K562 (cell line): Measurements from ENCODE around the gene LASP1NB.
A peak's percentile ranks its signal among the peaks of the same experiment; 100 is the strongest.

ENCODE experiments used
- ATAC-seq: fragments of 200-7000 bp; cut with Tn5 transposase; 3 replicates; pipeline ENCODE4 v1.9.1; 2020; ENCODE audit warnings: moderate library complexity
- BruUV-seq: library from RNA; stranded (reverse); fragments of 400-500 nt; replicated peaks from 2 replicates; lab custom pipeline; 2021; lab: Mats Ljungman, UMichigan
- CTCF ChIA-PET: fragments of 300-600 bp; formaldehyde crosslinking; extraction: SDS; loops from one replicate; lab custom pipeline; 2021; ENCODE audit warnings: low intra/inter-chr PET ratio; lab: Yijun Ruan, JAX
- POLR2A ChIA-PET: fragments of 300-600, 350-650 bp; sonication (Branson Sonifier 250); formaldehyde crosslinking; extraction: SDS; loops from one replicate; lab custom pipeline; 2021; ENCODE audit warnings: antibody characterized with exemption, inconsistent platforms; lab: Yijun Ruan, JAX
- DNase-seq, 4 experiments: peaks; one replicate each; pipeline versions ENCODE4 v3.0.0 to v3.0.0-alpha.2; 2011 to 2018; ENCODE audit warnings: low spot score in 3 of 4, mixed read lengths in 3 of 4; ENCODE audit errors: extremely low read depth in 1 of 4
- FAIRE-seq: peaks from 2 replicates; lab custom pipeline; 2011; peaks lifted over from hg19 to GRCh38; lab: Jason Lieb, UNC
- H2AFZ ChIP-seq: 2 replicates; pipeline ENCODE4 v1.6.0; 2011; ENCODE audit warnings: low read depth, low read length, control low read depth, inconsistent platforms
- H3K27ac ChIP-seq: fragments of 200-600 bp; 3 replicates; pipeline ENCODE4 v1.8.0; 2011; ENCODE audit warnings: low read depth, mild to moderate bottlenecking, control low read depth, inconsistent platforms, low read length, moderate library complexity, mixed read lengths; ENCODE audit errors: extremely low read depth
- H3K27me3 ChIP-seq, 2 experiments: fragments of 300-600 bp in 1 of 2; 2 replicates in 1 of 2; 3 replicates in 1 of 2; pipeline versions ENCODE4 v1.6.0 to v1.8.0; 2011; ENCODE audit warnings: inconsistent platforms in 2 of 2, low read length in 2 of 2, mild to moderate bottlenecking in 1 of 2, mixed read lengths in 1 of 2, moderate library complexity in 1 of 2; ENCODE audit not compliant: control insufficient read depth in 2 of 2, insufficient read depth in 2 of 2
- H3K36me3 ChIP-seq: fragments of 300-600 bp; 3 replicates; pipeline ENCODE4 v1.8.0; 2011; ENCODE audit warnings: mild to moderate bottlenecking, low read length, inconsistent platforms; ENCODE audit not compliant: control insufficient read depth, insufficient read depth
- H3K4me1 ChIP-seq, 2 experiments: fragments of 200-600 bp in 1 of 2; replicated peaks in 1 of 2; 2 replicates in 1 of 2; 3 replicates in 1 of 2; pipeline versions ENCODE4 v1.5.1 to v1.8.0; 2011; ENCODE audit warnings: inconsistent platforms in 2 of 2, low read length in 2 of 2, mild to moderate bottlenecking in 1 of 2, mixed read lengths in 1 of 2, moderate library complexity in 1 of 2; ENCODE audit not compliant: control insufficient read depth in 2 of 2, insufficient read depth in 2 of 2
- H3K4me2 ChIP-seq: 2 replicates; pipeline ENCODE4 v1.6.1; 2011; ENCODE audit warnings: low read length, control low read depth, inconsistent platforms, mixed read lengths; ENCODE audit not compliant: insufficient read depth
- H3K4me3 ChIP-seq: fragments of 200-600 bp; sonication (generic), shearing (Covaris generic); 2 replicates; pipeline ENCODE4 v1.5.1; 2016; ENCODE audit warnings: control low read depth, inconsistent platforms
- H3K79me2 ChIP-seq: fragments of 200-600 bp; 3 replicates; pipeline ENCODE4 v1.8.0; 2011; ENCODE audit warnings: low read length, inconsistent platforms; ENCODE audit not compliant: control insufficient read depth, insufficient read depth
- H3K9ac ChIP-seq, 2 experiments: 2 replicates each; pipeline versions ENCODE4 v1.6.0 to v1.6.1; 2011; ENCODE audit warnings: low read depth in 2 of 2, low read length in 2 of 2, control low read depth in 1 of 2, inconsistent platforms in 1 of 2, mild to moderate bottlenecking in 1 of 2, mixed read lengths in 1 of 2; ENCODE audit not compliant: insufficient read depth in 1 of 2
- H3K9me1 ChIP-seq: one replicate; pipeline ENCODE4 v1.6.0; 2011; ENCODE audit warnings: inconsistent platforms, mild to moderate bottlenecking, low read length, moderate library complexity; ENCODE audit not compliant: control insufficient read depth, insufficient read depth
- H3K9me3 ChIP-seq: replicated peaks from 2 replicates; pipeline ENCODE4 v1.5.1; 2011; ENCODE audit warnings: low read depth, low read length, inconsistent platforms; ENCODE audit not compliant: control insufficient read depth, insufficient read depth
- H4K20me1 ChIP-seq: replicated peaks from 2 replicates; pipeline ENCODE4 v1.6.1; 2011; ENCODE audit warnings: low read length, inconsistent platforms, mixed read lengths; ENCODE audit not compliant: control insufficient read depth, insufficient read depth
- CAMTA2 ChIP-seq: fragments of 250-450 bp; sonication (Bioruptor Pico); conservative IDR thresholded peaks from 2 replicates; pipeline ENCODE4 v1.5.1; 2022
- EWSR1 ChIP-seq: fragments of 450-650 bp; IDR thresholded peaks from 2 replicates; pipeline ENCODE4 v1.6.1; 2018; ENCODE audit warnings: borderline replicate concordance, mild to moderate bottlenecking, low read depth, moderate library complexity; ENCODE audit not compliant: partially characterized antibody
- FOXP1 ChIP-seq: sonication (generic); formaldehyde crosslinking; IDR thresholded peaks from 2 replicates; pipeline ENCODE4 v1.8.0; 2022; ENCODE audit warnings: mild to moderate bottlenecking, missing genetic modification reagents
- HIVEP1 ChIP-seq: fragments of 250-450 bp; sonication (Bioruptor Pico); IDR thresholded peaks from 2 replicates; pipeline ENCODE4 v1.4.0; 2020; ENCODE audit warnings: mild to moderate bottlenecking
- SREBF2 ChIP-seq: sonication (generic); formaldehyde crosslinking; IDR thresholded peaks from 2 replicates; pipeline ENCODE4 v1.4.0; 2020; ENCODE audit warnings: mild to moderate bottlenecking, missing genetic modification reagents
- SRSF3 ChIP-seq: fragments of 200-400 bp; formaldehyde crosslinking; IDR thresholded peaks from 2 replicates; pipeline ENCODE4 v1.6.1; 2016; ENCODE audit warnings: mild to moderate bottlenecking, low read length, moderate library complexity; ENCODE audit not compliant: insufficient read depth
- TOE1 ChIP-seq, 2 experiments: fragments of 450-650 bp in 1 of 2; sonication (generic) in 1 of 2; formaldehyde crosslinking in 1 of 2; IDR thresholded peaks; 2 replicates each; pipeline versions ENCODE4 v1.7.1 to v1.8.0; 2016 to 2022; ENCODE audit warnings: borderline replicate concordance in 2 of 2, mild to moderate bottlenecking in 2 of 2, antibody characterized with exemption in 1 of 2, inconsistent platforms in 1 of 2, low read depth in 1 of 2, missing genetic modification reagents in 1 of 2, moderate library complexity in 1 of 2
- TSHZ1 ChIP-seq: fragments of 250-450 bp; sonication (Bioruptor Pico); IDR thresholded peaks from 2 replicates; pipeline ENCODE4 v1.4.0; 2020; ENCODE audit warnings: mild to moderate bottlenecking, moderate library complexity
- ZNF407 ChIP-seq: fragments of 450-650 bp; IDR thresholded peaks from 2 replicates; pipeline ENCODE4 v1.6.1; 2016; ENCODE audit warnings: low read depth
- WGBS: fragments of 100-300 bp; shearing (Covaris generic); methylation state at CpG from one replicate; pipeline ENCODE4 v1.1.6; 2016; ENCODE audit warnings: low coverage, mixed read lengths; ENCODE audit not compliant: insufficient coverage; ENCODE audit errors: missing lambda C conversion rate; 5-methylcytosine and 5-hydroxymethylcytosine counted together
- in situ Hi-C: fragments of 300-500 bp; cut with MboI; formaldehyde crosslinking; loops from 4 replicates; pipeline ENCODE4 v1.15.0; 2018; ENCODE audit warnings: inconsistent platforms, mixed read lengths
- intact Hi-C: fragments of 100-400 bp; cut with micrococcal nuclease; formaldehyde crosslinking; loops from 2 replicates; pipeline ENCODE4 v1.14.2; 2022

Gene LASP1NB

GRCh38 chr17:38939987-38940386, 14.6 kb downstream of the LASP1NB start (continued):
- no peak for TF ChIP-seq SRSF3
- TF ChIP-seq FOXP1 (CRISPR knock-in tag): no peak
- TF ChIP-seq HIVEP1: no peak

GRCh38 chr17:38940404-38940803, 15.0 kb downstream of the LASP1NB start:
- Histone ChIP-seq H3K4me1 (no peaks in the 10 kb centered on the region), H3K27ac (no peak overlapping the region), H3K36me3 (no peaks in the 10 kb centered on the region), H3K9me3 (no peaks in the 10 kb centered on the region), H4K20me1 (no peaks in the 10 kb centered on the region), H3K4me2 (no peak overlapping the region), H2AFZ (no peak overlapping the region), H3K9me1 (no peaks in the 10 kb centered on the region), H3K9ac (no peak overlapping the region; a peak in 1 of 4 replicates), H3K27me3 (no peaks in the 10 kb centered on the region), H3K79me2 (no peaks in the 10 kb centered on the region), H3K4me3 (no peak overlapping the region)
- in situ Hi-C loops: no loop called here
- DNase-seq: no peak
- no peak for ATAC-seq
- BruUV-seq: no TSS peak
- 0% methylated on average over 1 of the region's 1 CpG for WGBS
- ChIA-PET POLR2A (interaction anchor here (0.6 kb wide), 2 partner anchors 111 to 615 kb away, joined by 3 to 4 read pairs; no protein-coding TSS in a partner anchor), CTCF (no interaction called here)
- FAIRE-seq: no peak
- intact Hi-C loops: no loop called here
- TF ChIP-seq EWSR1 (no peak), SREBF2 (CRISPR knock-in tag) (no peak), TOE1 (IDR thresholded peaks at IDR 0.05; ENCODE audit: borderline replicate concordance) (peak; percentile 50; the same call in 1 of the 2 replicates), TOE1 (CRISPR knock-in tag; IDR thresholded peaks at IDR 0.05; ENCODE audit: borderline replicate concordance, low read depth) (no peak), ZNF407 (no peak), TSHZ1 (CRISPR knock-in tag) (no peak), CAMTA2 (no peak)
